ENCODE measurements around the gene PDE10A.

Gene PDE10A

GRCh38 chr6:165662749-165663376 is at the start of gene PDE10A:
PDE10A (minus strand) TSS chr6:165663241; CDS start chr6:165662811, 430 bp downstream.
- H3K9ac ChIP-seq (ENCODE audit: insufficient read length), result no peak within 1 kb of the TSS
- no peak within 1 kb of the TSS for H3K4me3 ChIP-seq
- TF ChIP-seq POLR2AphosphoS5 (IDR thresholded peaks at IDR 0.05; ENCODE audit: borderline replicate concordance, low read depth, low read length) (no peak), EZH2 (IDR thresholded peaks at IDR 0.05) (no peak), FOXP2 (optimal IDR thresholded peaks at IDR 0.05; ENCODE audit: control extremely low read depth, extremely low read length, insufficient read depth) (no peak)
- no peaks in the 10 kb centered on the region for H3K36me3 ChIP-seq (ENCODE audit: insufficient read depth, low read length)
- H3K9me3 ChIP-seq (ENCODE audit: low read depth, low read length), result no peaks in the 10 kb centered on the region
- DNase-seq (ENCODE audit: low read depth, low spot score), result no peak
- no peak within 1 kb of the TSS for H3K27ac ChIP-seq

- DNase-seq (ENCODE audit: low read depth, low spot score), result no peak
- no peaks in the 10 kb centered on the region for H3K9me3 ChIP-seq (ENCODE audit: low read depth, low read length)
- no peak overlapping the region for H3K9ac ChIP-seq (ENCODE audit: insufficient read length)
- TF ChIP-seq FOXP2 (optimal IDR thresholded peaks at IDR 0.05; ENCODE audit: control extremely low read depth, extremely low read length, insufficient read depth) (no peak), EZH2 (IDR thresholded peaks at IDR 0.05) (no peak), POLR2AphosphoS5 (IDR thresholded peaks at IDR 0.05; ENCODE audit: borderline replicate concordance, low read depth, low read length) (no peak)
- no peak overlapping the region for H3K27ac ChIP-seq
- H3K36me3 ChIP-seq (ENCODE audit: insufficient read depth, low read length), result no peaks in the 10 kb centered on the region
- H3K4me3 ChIP-seq, result no peak overlapping the region
These were observed 46.0 kb upstream of the PDE10A start for GRCh38 chr6:165708985-165709576.

GRCh38 chr6:165707067-165707853 is 44.2 kb upstream of the PDE10A start:
- no peak overlapping the region for H3K9ac ChIP-seq (ENCODE audit: insufficient read length)
- H3K9me3 ChIP-seq (ENCODE audit: low read depth, low read length), result no peaks in the 10 kb centered on the region
- no peak for TF ChIP-seq EZH2 (IDR thresholded peaks at IDR 0.05)
- TF ChIP-seq POLR2AphosphoS5 (IDR thresholded peaks at IDR 0.05; ENCODE audit: borderline replicate concordance, low read depth, low read length), result no peak
- no peak for TF ChIP-seq FOXP2 (optimal IDR thresholded peaks at IDR 0.05; ENCODE audit: control extremely low read depth, extremely low read length, insufficient read depth)
- no peak for DNase-seq (ENCODE audit: low read depth, low spot score)
- no peak overlapping the region for H3K4me3 ChIP-seq
- no peaks in the 10 kb centered on the region for H3K36me3 ChIP-seq (ENCODE audit: insufficient read depth, low read length)
- no peak overlapping the region for H3K27ac ChIP-seq

GRCh38 chr6:165705941-165706340 is 42.9 kb upstream of the PDE10A start:
- Histone ChIP-seq H3K4me3 (no peak overlapping the region), H3K9ac (ENCODE audit: insufficient read length) (no peak overlapping the region), H3K36me3 (ENCODE audit: insufficient read depth, low read length) (no peaks in the 10 kb centered on the region), H3K9me3 (ENCODE audit: low read depth, low read length) (no peaks in the 10 kb centered on the region), H3K27ac (no peak overlapping the region)
- DNase-seq (ENCODE audit: low read depth, low spot score), result no peak
- TF ChIP-seq EZH2 (IDR thresholded peaks at IDR 0.05) (no peak), FOXP2 (optimal IDR thresholded peaks at IDR 0.05; ENCODE audit: control extremely low read depth, extremely low read length, insufficient read depth) (no peak)

GRCh38 chr6:165704045-165704748 is 41.2 kb upstream of the PDE10A start:
- no peak overlapping the region for H3K27ac ChIP-seq
- no peak overlapping the region for H3K4me3 ChIP-seq
- H3K36me3 ChIP-seq (ENCODE audit: insufficient read depth, low read length), result no peaks in the 10 kb centered on the region
- no peaks in the 10 kb centered on the region for H3K9me3 ChIP-seq (ENCODE audit: low read depth, low read length)
- H3K9ac ChIP-seq (ENCODE audit: insufficient read length), result no peak overlapping the region
- TF ChIP-seq EZH2 (IDR thresholded peaks at IDR 0.05), result no peak
- TF ChIP-seq FOXP2 (optimal IDR thresholded peaks at IDR 0.05; ENCODE audit: control extremely low read depth, extremely low read length, insufficient read depth), result no peak
- no peak for TF ChIP-seq POLR2AphosphoS5 (IDR thresholded peaks at IDR 0.05; ENCODE audit: borderline replicate concordance, low read depth, low read length)
- no peak for DNase-seq (ENCODE audit: low read depth, low spot score)

- DNase-seq (ENCODE audit: low read depth, low spot score), result no peak
- H3K36me3 ChIP-seq (ENCODE audit: insufficient read depth, low read length), result no peaks in the 10 kb centered on the region
- no peak overlapping the region for H3K4me3 ChIP-seq
- no peaks in the 10 kb centered on the region for H3K9me3 ChIP-seq (ENCODE audit: low read depth, low read length)
- TF ChIP-seq EZH2 (IDR thresholded peaks at IDR 0.05) (no peak), POLR2AphosphoS5 (IDR thresholded peaks at IDR 0.05; ENCODE audit: borderline replicate concordance, low read depth, low read length) (no peak), FOXP2 (optimal IDR thresholded peaks at IDR 0.05; ENCODE audit: control extremely low read depth, extremely low read length, insufficient read depth) (no peak)
- no peak overlapping the region for H3K27ac ChIP-seq
- no peak overlapping the region for H3K9ac ChIP-seq (ENCODE audit: insufficient read length)
These were observed 39.6 kb upstream of the PDE10A start for GRCh38 chr6:165702669-165703068.

GRCh38 chr6:165701564-165702354 is 38.7 kb upstream of the PDE10A start:
- no peak for DNase-seq (ENCODE audit: low read depth, low spot score)
- no peaks in the 10 kb centered on the region for H3K36me3 ChIP-seq (ENCODE audit: insufficient read depth, low read length)
- no peaks in the 10 kb centered on the region for H3K9me3 ChIP-seq (ENCODE audit: low read depth, low read length)
- H3K9ac ChIP-seq (ENCODE audit: insufficient read length), result no peak overlapping the region
- H3K4me3 ChIP-seq, result no peak overlapping the region
- no peak for TF ChIP-seq FOXP2 (optimal IDR thresholded peaks at IDR 0.05; ENCODE audit: control extremely low read depth, extremely low read length, insufficient read depth)
- no peak for TF ChIP-seq EZH2 (IDR thresholded peaks at IDR 0.05)
- TF ChIP-seq POLR2AphosphoS5 (IDR thresholded peaks at IDR 0.05; ENCODE audit: borderline replicate concordance, low read depth, low read length), result no peak
- no peak overlapping the region for H3K27ac ChIP-seq

Measured in SK-N-MC (cell line).